CD4-positive, alpha-beta memory T cell (primary cell): ENCODE data around the gene OR52K1. TPM values are rescaled to one million over a fixed set of nuclear protein-coding genes. Genes with fewer than 3 reads are reported as not detected.
A peak's percentile ranks its signal among the peaks of the same experiment; 100 is the strongest.

ENCODE experiments used
- CTCF ChIA-PET: fragments of 350-600 bp; sonication (Branson Sonifier 250); formaldehyde crosslinking; loops from one replicate; lab custom pipeline; 2021; ENCODE audit warnings: inconsistent platforms; ENCODE audit not compliant: partially characterized antibody; lab: Charles Lee
- POLR2A ChIA-PET: fragments of 350-600 bp; sonication (Branson Sonifier 250); formaldehyde crosslinking; loops from one replicate; lab custom pipeline; 2021; ENCODE audit not compliant: partially characterized antibody; lab: Charles Lee
- DNase-seq, 5 donors: peaks; one replicate each; pipeline versions ENCODE4 v3.0.0 to v3.0.0-alpha.2; 2020 to 2022; ENCODE audit warnings: mixed read lengths in 1 of 5
- H3K27ac ChIP-seq: one replicate; pipeline ENCODE4 v1.7.0; 2013; ENCODE audit warnings: low read depth, low read length
- H3K27me3 ChIP-seq: 2 replicates; pipeline ENCODE4 v1.7.0; 2013; ENCODE audit warnings: mild to moderate bottlenecking, low read length, moderate library complexity; ENCODE audit not compliant: insufficient read depth
- H3K36me3 ChIP-seq: 2 replicates; pipeline ENCODE4 v1.7.0; 2013; ENCODE audit warnings: mild to moderate bottlenecking, low read length, moderate library complexity; ENCODE audit not compliant: insufficient read depth
- H3K4me1 ChIP-seq: 2 replicates; pipeline ENCODE4 v1.7.0; 2013; ENCODE audit warnings: mild to moderate bottlenecking, low read length, moderate library complexity; ENCODE audit not compliant: insufficient read depth
- H3K4me3 ChIP-seq, 2 donors: one replicate each; pipeline ENCODE4 v1.7.0; 2013; ENCODE audit warnings: low read length in 2 of 2, mild to moderate bottlenecking in 1 of 2
- H3K9me3 ChIP-seq, 2 donors: one replicate each; pipeline ENCODE4 v1.7.0; 2013; ENCODE audit warnings: low read length in 2 of 2, control low read depth in 1 of 2; ENCODE audit not compliant: control insufficient read depth in 1 of 2
- H3K27ac Mint-ChIP-seq, 7 donors: one replicate each; pipeline ENCODE4 v1.8.0; 2020 to 2021; ENCODE audit warnings: mixed read lengths in 7 of 7, mild to moderate bottlenecking in 6 of 7, inconsistent platforms in 3 of 7, moderate library complexity in 3 of 7
- H3K27me3 Mint-ChIP-seq, 2 donors: one replicate each; pipeline ENCODE4 v1.8.0; 2020 to 2021; ENCODE audit warnings: mixed read lengths in 2 of 2
- H3K36me3 Mint-ChIP-seq, 2 donors: one replicate each; pipeline ENCODE4 v1.8.0; 2020 to 2021; ENCODE audit warnings: mixed read lengths in 2 of 2, inconsistent platforms in 1 of 2, mild to moderate bottlenecking in 1 of 2
- H3K4me1 Mint-ChIP-seq, 4 donors: one replicate each; pipeline ENCODE4 v1.8.0; 2020 to 2021; ENCODE audit warnings: mixed read lengths in 4 of 4, mild to moderate bottlenecking in 1 of 4
- H3K4me3 Mint-ChIP-seq, 8 donors: one replicate each; pipeline ENCODE4 v1.8.0; 2020 to 2021; ENCODE audit warnings: mixed read lengths in 8 of 8, mild to moderate bottlenecking in 7 of 8, moderate library complexity in 6 of 8, inconsistent platforms in 3 of 8
- H3K9me3 Mint-ChIP-seq, 8 donors: one replicate each; pipeline ENCODE4 v1.8.0; 2020 to 2021; ENCODE audit warnings: mixed read lengths in 8 of 8, mild to moderate bottlenecking in 5 of 8, inconsistent platforms in 3 of 8, moderate library complexity in 1 of 8
- intact Hi-C: fragments of 100-400 bp; cut with micrococcal nuclease; formaldehyde crosslinking; loops from one replicate; pipeline ENCODE4 v1.15.1; 2023
- polyA plus RNA-seq, 2 donors: library from polyadenylated mRNA; unstranded; fragments of 300-500 nt; fragmentation: Illumina TruSeq; gene quantifications; one replicate each; pipeline ENCODE4 v1.2.3, GENCODE V29; 2021
- total RNA-seq, 2 experiments: library from RNA; stranded (reverse); gene quantifications; one replicate each; pipeline ENCODE4 v1.2.3, GENCODE V29; 2021

The OR52K1 gene
- total and polyA plus RNA-seq, 4 experiments from 2014 or later: 0.18 TPM; not detected in 3

- no peak overlapping the region for H3K4me3 ChIP-seq
- H3K4me1 ChIP-seq: no peaks in the 10 kb centered on the region
- intact Hi-C loops: loop anchor here (1.0 kb wide), 1 partner anchor 352 kb away; no protein-coding TSS in a partner anchor
- Mint-ChIP-seq H3K27ac (no peak overlapping the region), H3K4me1 (no peaks in the 10 kb centered on the region), H3K36me3 (no peaks in the 10 kb centered on the region), H3K27me3 (peaks cover 1 to 3% of the 10 kb centered on the region in 2 donors), H3K9me3 (no peaks in the 10 kb centered on the region), H3K4me3 (no peak overlapping the region)
- peak in 4 of 5 donors; percentile 27 to 35 (median 32) for DNase-seq
- no peaks in the 10 kb centered on the region for H3K9me3 ChIP-seq
- CTCF ChIA-PET: interaction anchor here (0.6 to 7.8 kb wide), 13 partner anchors 11 to 355 kb away, joined by 3 to 151 read pairs (median 4); partner anchors contain the start of gene OR52K1
- H3K27me3 ChIP-seq: no peaks in the 10 kb centered on the region
- H3K27ac ChIP-seq: no peak overlapping the region
- H3K36me3 ChIP-seq: no peaks in the 10 kb centered on the region
- POLR2A ChIA-PET: interaction anchor here (0.6 kb wide), 1 partner anchor 146 kb away, joined by 3 read pairs; no protein-coding TSS in a partner anchor
Observed at GRCh38 chr11:4539603-4540219, 57.3 kb downstream of the OR52K1 start.

GRCh38 chr11:4541071-4541470 is 58.6 kb downstream of the OR52K1 start:
- intact Hi-C loops: no loop called here
- Mint-ChIP-seq H3K9me3 (no peaks in the 10 kb centered on the region), H3K27me3 (peaks cover 3 to 4% of the 10 kb centered on the region in 2 donors), H3K4me1 (no peaks in the 10 kb centered on the region), H3K27ac (no peak overlapping the region), H3K36me3 (no peaks in the 10 kb centered on the region), H3K4me3 (no peak overlapping the region)
- ChIA-PET CTCF (interaction anchor here (1.0 to 7.8 kb wide), 3 partner anchors 8 to 356 kb away, joined by 4 to 151 read pairs (median 5); no protein-coding TSS in a partner anchor), POLR2A (no interaction called here)
- H3K36me3 ChIP-seq: no peaks in the 10 kb centered on the region
- no peak overlapping the region for H3K4me3 ChIP-seq
- no peak for DNase-seq
- H3K4me1 ChIP-seq: no peaks in the 10 kb centered on the region
- no peak overlapping the region for H3K27ac ChIP-seq
- H3K9me3 ChIP-seq: no peaks in the 10 kb centered on the region
- no peaks in the 10 kb centered on the region for H3K27me3 ChIP-seq

Other genes starting within 250 kb of the OR52K1 start
- gene OR52B4, start 114.3 kb upstream of the OR52K1 start, total RNA-seq: not detected
- gene OR52B4, start 114.3 kb upstream of the OR52K1 start, polyA plus RNA-seq: not detected
- 10 to 100 TPM; 30.9 to 32.3 TPM for gene TRIM21, start 88.9 kb upstream of the OR52K1 start, total RNA-seq
- gene TRIM21, start 88.9 kb upstream of the OR52K1 start, polyA plus RNA-seq: 10 to 100 TPM; 22.3 to 58.2 TPM
- gene OR52K2, start 33.4 kb upstream of the OR52K1 start, total RNA-seq: not detected
- gene OR52K2, start 33.4 kb upstream of the OR52K1 start, polyA plus RNA-seq: not detected
- not detected for gene OR52M1, start 62.5 kb downstream of the OR52K1 start, total RNA-seq
- not detected for gene OR52M1, start 62.5 kb downstream of the OR52K1 start, polyA plus RNA-seq
- not detected for gene OR52I2, start 99.1 kb downstream of the OR52K1 start, total RNA-seq
- gene OR52I2, start 99.1 kb downstream of the OR52K1 start, polyA plus RNA-seq: not detected
- gene OR52I1, start 111.4 kb downstream of the OR52K1 start, total RNA-seq: not detected
- gene OR52I1, start 111.4 kb downstream of the OR52K1 start, polyA plus RNA-seq: under 1 TPM in 1 of 2 donors, not detected in 1; 0.23 TPM
- gene TRIM68, start 125.6 kb downstream of the OR52K1 start, total RNA-seq: 10 to 100 TPM; 23.7 to 28.1 TPM
- 10 to 100 TPM; 13.1 to 16.1 TPM for gene TRIM68, start 125.6 kb downstream of the OR52K1 start, polyA plus RNA-seq
- not detected for gene OR51D1, start 154.8 kb downstream of the OR52K1 start, total RNA-seq
- gene OR51D1, start 154.8 kb downstream of the OR52K1 start, polyA plus RNA-seq: not detected
- gene OR51E1, start 161.3 kb downstream of the OR52K1 start, total RNA-seq: not detected
- gene OR51E1, start 161.3 kb downstream of the OR52K1 start, polyA plus RNA-seq: not detected
- not detected for gene OR51E2, start 215.2 kb downstream of the OR52K1 start, total RNA-seq
- gene OR51E2, start 215.2 kb downstream of the OR52K1 start, polyA plus RNA-seq: not detected
- gene MMP26, start 222.1 kb downstream of the OR52K1 start, total RNA-seq: not detected
- not detected for gene MMP26, start 222.1 kb downstream of the OR52K1 start, polyA plus RNA-seq